DMS79 (cell line): ENCODE data around the gene VPS37C.
"Not testable (repeated sequence)": the region's sequence is repeated elsewhere in the genome, so short reads cannot be mapped to it uniquely, and the experiment has no call there.

Source experiments
- DNase-seq: peaks from one replicate; lab custom pipeline; 2025; lab: John Stamatoyannopoulos, UW

Gene VPS37C

GRCh38 chr11:61161190-61162091, at the start of gene VPS37C:
Gene VPS37C (minus strand): TSS chr11:61161426. CDS start chr11:61138829, 22,597 bp downstream.
- peak; percentile 79 for DNase-seq

DNA sequence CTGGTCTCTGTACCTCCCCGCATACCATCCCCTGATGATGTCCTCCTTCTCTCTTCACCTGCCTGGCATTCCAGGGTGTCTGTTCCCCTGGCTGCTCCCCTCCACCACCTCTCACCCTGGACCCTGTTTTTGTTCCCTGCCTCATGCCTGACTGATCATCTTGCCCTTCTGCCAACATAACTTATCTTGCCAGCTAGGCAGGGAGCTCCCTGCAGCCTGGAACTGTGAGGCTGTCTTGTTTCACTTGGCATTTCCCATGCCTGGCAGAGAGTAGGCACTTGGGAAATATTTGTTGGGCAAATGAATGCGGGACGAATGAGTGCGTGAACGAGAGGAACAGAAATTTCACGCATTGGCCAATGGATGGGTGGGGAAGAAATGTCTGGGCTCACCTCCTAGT, 49.4 kb upstream of the VPS37C start:
- not testable (repeated sequence) for DNase-seq

DNA sequence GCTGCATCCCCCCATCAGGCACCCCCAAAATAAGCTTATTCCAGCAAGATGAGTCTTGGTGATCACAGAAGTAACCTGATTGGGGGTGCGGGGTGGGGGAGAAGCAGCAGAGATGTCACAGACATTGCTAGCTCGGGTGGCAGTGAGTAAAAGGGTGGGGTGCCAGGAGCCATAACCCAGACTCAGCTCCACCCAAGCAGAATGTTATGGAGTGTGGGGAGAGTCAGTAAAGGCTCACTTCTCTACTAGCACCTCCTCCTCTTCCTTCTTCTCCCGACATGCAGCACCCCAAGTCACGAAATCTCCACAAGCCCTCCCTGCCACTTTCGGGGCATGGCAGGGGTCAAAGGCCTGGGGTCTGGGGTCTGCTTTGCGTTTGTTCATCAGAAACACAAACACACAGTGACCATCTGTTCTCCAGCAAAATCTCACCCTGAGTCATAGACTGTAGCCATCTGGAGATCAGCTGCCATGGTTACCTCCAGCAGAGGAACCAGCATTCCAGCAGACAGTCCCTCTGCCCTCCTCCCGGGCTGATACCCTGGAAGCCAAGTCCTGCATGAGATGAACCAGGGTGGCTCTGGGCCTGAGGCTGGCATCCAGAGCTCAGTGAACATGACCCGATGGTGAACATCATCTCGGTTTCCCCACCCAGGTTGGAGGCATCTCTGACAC, 46.5 kb upstream of the VPS37C start:
- not testable (repeated sequence) for DNase-seq

DNA sequence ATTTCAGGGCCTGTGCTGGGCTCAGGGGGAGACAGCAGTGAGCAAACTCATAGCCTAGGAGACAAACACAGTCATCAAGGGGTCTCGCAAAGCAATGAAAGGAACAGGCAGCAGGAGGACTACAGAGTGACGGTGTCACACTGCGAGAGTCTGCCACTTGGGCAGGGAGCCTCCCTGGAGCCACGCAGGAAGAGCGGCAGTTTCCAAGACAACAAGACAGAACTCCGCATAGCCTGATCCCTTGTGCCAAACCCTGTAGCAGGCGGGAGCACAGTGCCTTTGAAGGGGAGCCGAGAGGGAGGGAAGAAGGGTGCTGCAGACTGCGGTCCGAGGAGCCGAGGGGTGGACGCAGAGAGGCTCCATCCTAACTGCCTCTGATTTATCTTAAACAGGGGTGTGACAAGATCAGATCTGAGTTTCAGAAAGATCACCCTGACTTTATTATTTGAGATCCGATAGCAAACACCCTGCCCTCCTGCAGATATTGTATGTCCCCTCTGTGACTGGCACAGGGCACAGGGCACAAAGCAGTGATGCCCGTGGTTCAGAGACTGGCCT, 43.4 kb upstream of the VPS37C start:
- not testable (repeated sequence) for DNase-seq

DNA sequence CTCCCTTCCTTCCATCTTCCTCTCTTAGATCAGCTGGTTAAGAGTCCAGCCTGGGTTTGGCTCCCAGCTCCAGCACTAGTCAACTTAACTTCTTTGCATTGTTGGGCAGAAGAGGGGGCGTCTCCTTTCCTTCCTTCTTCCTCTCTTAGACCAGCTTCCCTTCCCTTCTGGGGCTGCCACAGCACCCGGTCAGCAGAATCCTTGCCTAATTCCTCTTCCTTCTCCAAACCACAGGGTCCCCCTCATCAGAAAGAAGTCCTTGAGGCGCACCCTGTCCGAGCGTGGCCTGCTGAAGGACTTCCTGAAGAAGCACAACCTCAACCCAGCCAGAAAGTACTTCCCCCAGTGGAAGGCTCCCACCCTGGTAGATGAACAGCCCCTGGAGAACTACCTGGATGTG, 42.6 kb upstream of the VPS37C start:
- not testable (repeated sequence) for DNase-seq

GRCh38 chr11:61202950-61203746, 41.9 kb upstream of the VPS37C start, which contains the start of gene PGA3:
Gene PGA3 (plus strand): TSS chr11:61203515. CDS start chr11:61203565, 50 bp downstream.
- not testable (repeated sequence) for DNase-seq

GRCh38 chr11:61201476-61201875, 40.2 kb upstream of the VPS37C start:
- DNase-seq, result no peak

DNA sequence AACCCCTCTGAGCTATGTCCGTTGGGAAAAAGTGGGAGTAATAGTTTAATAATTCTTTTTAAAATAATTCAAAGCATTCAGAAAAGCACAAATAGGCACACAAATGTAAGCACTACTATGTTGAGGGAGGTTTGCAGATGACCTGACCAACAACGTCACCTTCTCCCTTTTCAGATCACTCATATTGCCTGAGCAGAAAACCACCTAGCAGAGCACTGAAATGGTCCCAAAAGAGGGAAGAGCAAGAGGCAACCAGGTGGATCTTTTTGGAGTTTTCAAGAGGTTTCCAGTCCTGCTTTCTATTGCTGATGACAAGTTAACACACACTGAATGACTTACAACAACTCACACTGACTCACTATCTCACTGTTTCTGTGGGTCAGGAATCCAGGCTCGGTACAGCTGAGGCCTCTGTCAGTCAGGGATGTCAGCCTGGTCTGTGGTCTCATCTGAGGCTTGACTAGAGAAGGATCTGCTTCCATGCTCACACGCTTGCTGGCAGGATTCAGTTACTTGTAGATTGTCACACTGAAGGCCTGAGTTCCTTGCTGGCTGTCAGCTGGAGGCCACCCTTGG, 37.8 kb upstream of the VPS37C start:
- no peak for DNase-seq

- no peak for DNase-seq
Measured at GRCh38 chr11:61198361-61198760, 37.1 kb upstream of the VPS37C start.

DNA sequence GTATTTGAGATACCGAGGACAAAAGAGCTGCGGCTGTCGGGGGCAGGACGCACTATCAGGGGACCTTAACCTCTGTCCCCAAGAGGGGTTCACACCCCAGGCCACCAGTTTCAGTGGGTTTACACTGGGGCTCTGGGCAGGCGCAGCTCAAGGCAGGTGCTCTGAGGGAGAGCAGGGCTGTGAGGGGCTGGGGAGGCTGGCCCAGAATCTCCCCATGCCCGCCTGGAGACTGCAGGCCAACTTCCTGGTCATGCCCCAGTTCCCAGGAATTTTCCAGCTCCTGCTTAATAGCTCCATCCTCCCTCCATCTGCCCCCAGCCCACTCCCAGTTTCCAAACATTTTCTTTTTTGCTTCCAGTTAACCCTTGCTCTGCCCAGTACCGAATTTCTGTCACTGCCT, 34.5 kb upstream of the VPS37C start:
- DNase-seq, result no peak

DNA sequence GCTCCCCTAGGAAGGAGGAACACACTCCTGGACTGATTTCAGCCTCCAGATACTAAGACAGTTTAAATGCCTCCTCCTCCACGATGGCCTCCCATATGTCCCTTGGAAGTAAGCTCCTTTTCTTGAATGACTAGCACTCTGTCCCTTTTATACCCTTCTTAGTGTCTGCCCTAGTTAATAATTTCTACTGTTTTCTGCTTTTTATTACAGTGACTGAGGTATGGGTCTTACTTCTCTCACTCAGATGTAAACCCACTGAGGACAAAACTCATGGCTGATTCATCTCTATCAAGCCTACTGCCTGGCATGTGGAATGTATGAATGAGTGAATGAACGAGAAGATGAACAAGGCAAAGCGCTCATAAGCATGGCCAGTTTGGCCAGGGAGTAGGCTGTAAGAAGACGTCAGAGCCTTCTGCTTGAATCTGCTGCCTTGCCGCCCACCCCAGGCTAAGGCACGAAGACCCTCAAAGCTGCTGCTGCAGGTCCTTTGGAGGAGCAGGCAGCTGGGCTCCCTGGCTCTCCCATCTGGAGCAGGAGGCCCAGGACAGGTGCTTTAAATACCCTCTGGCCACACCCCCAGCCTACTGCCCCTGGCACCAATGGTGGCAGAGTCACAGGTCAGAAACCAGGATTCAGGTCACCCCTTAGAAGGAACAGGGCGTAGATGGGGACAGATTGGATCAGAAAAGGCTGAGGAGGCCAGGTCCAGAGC, 33.9 kb upstream of the VPS37C start:
- no peak for DNase-seq

DNA sequence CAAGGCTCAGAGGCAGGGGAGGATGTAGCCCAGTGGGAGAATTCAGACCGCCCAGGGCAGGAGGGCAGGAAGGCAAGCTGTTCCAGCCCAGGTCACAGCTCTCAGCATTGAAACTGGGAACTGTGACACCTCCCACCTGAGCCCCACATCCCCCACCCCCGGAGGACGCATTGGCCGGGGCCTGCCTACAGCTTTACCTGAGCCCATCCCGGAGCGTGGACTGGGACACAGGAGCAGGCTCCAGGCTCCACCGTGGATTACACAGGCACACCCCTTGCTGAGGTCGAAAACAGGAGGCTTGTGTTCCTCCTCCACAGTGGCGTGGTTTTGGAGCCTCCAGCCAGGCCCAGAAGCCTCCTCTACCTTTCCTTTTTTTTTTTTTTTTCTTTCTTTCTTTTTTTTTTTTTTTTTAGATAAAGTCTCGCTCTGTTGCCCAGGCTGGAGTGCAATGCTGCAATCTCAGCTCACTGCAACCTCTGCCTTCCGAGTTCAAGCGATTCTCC, 33.0 kb upstream of the VPS37C start:
- DNase-seq, result no peak

DNA sequence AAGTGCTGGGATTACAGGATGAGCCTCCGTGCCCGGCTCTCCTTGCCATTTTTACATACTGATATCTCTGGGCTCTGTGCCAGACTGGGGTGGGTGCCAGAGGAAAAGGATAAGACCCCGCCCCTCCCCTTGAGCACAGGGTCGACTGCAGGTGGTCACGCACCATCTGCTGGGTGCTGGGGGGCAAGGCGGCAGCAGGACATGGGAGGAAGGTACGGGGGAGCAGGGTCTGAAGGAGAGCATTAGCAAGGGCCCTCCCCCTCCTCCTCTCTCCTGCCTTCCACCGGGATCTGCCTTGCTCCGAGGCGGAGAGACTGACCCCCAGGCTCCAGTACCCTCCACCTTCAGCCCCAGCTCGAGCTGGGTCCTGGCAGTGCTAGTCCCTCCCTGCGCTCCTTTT, 32.4 kb upstream of the VPS37C start:
- peak; percentile 22 for DNase-seq

GRCh38 chr11:61189933-61190332, 28.7 kb upstream of the VPS37C start:
- DNase-seq, result no peak

DNA sequence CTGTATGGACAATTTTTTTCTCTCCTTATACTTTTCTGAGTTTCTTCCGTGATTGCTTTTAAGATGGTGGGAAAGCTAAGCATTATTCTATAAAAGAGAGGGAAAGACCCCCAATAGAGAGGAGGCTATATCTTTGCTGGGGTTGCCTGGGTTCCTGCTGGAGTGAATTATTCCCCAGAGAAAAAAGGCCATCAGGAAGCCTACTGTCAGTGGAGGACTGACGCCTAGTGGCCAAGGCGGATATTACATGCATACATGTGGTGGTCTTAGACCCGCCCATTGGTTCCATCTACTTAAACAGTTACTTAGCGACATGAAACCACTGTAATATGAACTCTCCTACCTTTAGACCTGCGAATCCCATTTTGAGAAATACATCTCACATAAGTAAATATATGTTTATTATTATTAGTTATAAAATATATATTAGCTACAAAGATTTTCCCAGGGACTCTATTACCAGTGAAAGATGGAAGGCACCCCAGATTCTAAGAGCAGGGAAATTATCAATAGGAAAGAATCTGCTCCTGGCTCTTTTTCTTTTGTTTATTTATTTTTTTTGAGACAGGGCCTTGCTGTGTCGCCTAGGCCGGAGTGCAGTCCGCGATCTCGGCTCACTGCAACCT, 26.4 kb upstream of the VPS37C start:
- peak; percentile 60 for DNase-seq

- DNase-seq, result no peak
Measured at GRCh38 chr11:61186504-61186903, 25.3 kb upstream of the VPS37C start.

GRCh38 chr11:61183645-61184044, 22.4 kb upstream of the VPS37C start:
- DNase-seq, result no peak

- no peak for DNase-seq
Measured at GRCh38 chr11:61181489-61181888, 20.3 kb upstream of the VPS37C start.

DNA sequence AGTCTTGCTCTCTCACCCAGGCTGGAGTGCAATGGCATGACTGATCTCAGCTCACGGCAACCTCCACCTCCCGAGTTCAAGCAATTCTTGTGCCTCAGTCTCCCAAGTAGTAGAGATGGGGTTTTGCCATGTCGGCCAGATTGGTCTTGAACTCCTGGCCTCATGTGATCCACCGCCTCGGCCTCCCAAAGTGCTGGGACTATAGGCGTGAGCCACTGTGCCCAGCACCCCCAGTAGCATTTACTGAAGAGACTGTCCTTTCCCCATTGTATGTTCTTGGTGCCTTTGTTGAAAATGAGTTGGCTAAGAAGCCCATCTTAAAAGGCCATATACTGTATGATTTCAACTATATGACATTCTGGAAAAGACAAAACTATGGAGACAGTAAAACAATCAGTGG, 19.0 kb upstream of the VPS37C start:
- DNase-seq, result not testable (repeated sequence)

DNA sequence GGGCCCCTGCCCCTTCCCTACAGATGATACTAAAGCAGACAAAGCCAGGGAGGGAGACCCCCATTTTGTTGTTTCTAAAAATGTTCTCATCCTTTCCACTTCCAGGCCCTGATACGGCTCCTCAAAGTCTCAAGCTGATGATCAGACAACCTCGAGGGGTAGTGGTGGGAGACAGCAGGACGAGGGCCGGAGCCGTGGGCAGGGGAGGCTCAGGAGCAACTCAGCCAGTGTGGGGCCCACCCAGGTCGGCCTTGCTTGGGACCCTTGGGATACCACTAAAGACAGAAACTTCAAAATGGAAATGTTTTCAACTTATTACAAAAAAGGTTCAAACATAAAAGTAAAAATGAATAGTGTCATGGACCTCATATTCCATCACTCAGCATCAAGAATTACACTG, 15.2 kb upstream of the VPS37C start:
- DNase-seq, result no peak
